GM10266 (cell line): Measurements from ENCODE around the gene LRTM2.

Experiments used
- DNase-seq: peaks from one replicate; pipeline ENCODE4 v3.0.0; 2012; ENCODE audit errors: extremely low spot score
- TF ChIP-seq, protein P1 (sequence below): IDR thresholded peaks from 2 replicates; pipeline ENCODE4 v1.5.1; 2012; ENCODE audit warnings: mild to moderate bottlenecking, low read depth; ENCODE audit not compliant: control insufficient read depth, insufficient read depth; ENCODE audit errors: missing control alignments

LRTM2 gene

DNA sequence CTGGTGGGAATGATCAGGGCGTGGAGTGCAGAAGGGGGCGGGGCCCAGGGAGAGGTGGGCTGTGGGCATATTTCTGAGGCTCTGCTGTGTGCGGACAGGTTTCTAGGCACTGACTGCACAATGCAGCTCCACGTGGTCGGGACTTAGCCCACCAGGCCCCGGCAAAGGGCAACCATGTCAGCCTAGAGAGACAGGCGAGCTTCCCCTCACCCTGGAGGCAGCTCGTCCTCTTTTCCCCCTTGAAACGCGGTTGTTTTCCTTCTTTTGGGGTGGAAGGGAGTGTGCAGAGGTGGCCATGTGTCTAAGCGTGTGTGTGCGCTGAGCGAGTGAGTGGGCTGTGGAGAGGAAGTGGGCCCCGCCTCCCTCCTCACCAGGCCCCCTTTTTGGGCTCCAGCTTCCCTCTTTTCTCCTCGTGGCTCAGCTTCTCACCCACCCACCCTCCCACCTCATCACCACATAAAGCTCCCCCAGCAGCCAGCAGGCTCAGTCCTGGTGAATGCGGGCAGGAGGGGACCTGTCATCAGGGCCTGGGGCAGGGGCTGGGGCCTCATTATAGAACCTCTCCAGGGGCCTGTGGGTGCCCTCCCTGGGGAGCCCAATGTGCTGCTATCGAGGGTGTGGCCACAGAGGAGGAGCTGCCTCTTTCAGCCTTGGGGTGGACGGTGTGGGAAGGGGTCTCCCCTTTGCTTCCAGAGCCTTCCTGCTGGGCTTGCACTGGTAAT, 22.0 kb downstream of the LRTM2 start:
- TF ChIP-seq, protein P1, sequence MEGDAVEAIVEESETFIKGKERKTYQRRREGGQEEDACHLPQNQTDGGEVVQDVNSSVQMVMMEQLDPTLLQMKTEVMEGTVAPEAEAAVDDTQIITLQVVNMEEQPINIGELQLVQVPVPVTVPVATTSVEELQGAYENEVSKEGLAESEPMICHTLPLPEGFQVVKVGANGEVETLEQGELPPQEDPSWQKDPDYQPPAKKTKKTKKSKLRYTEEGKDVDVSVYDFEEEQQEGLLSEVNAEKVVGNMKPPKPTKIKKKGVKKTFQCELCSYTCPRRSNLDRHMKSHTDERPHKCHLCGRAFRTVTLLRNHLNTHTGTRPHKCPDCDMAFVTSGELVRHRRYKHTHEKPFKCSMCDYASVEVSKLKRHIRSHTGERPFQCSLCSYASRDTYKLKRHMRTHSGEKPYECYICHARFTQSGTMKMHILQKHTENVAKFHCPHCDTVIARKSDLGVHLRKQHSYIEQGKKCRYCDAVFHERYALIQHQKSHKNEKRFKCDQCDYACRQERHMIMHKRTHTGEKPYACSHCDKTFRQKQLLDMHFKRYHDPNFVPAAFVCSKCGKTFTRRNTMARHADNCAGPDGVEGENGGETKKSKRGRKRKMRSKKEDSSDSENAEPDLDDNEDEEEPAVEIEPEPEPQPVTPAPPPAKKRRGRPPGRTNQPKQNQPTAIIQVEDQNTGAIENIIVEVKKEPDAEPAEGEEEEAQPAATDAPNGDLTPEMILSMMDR: no peak
- no peak for DNase-seq

DNA sequence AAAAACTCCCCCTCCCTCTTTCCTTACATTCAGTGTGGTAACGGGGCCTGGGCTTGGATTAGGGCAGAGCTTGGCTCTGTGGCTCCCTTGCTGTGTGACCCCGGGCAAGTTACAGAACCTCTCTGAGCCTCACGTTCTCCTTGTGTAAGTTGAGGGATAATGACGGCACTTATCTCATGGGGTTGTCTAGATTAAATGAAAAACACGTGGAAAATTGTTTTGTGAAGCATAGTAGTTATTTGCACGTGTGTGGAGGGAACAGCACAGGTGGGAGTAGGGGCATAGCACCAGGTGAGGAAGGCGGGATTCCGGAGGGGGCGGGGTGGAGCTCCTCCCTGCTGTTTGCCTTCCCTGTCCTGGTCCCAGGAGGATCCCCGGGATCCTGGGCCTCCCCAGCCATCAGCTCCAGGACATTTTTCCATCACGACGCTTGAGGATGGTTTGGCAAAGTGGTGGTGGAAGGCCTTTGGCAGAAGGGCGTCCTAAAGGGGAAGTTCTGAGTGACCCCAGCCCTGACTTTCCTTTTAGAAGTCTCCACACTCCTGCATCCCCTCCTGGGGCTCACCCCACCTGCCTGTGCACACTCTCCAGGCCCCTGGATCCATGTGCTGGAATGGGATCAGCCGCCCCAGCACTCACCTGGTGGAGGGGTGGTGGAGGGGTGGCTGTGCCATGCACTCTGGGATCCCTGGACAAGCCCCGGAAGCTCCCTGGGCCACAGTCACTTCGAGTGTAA, 22.7 kb downstream of the LRTM2 start:
- TF ChIP-seq, protein P1: no peak

DNA sequence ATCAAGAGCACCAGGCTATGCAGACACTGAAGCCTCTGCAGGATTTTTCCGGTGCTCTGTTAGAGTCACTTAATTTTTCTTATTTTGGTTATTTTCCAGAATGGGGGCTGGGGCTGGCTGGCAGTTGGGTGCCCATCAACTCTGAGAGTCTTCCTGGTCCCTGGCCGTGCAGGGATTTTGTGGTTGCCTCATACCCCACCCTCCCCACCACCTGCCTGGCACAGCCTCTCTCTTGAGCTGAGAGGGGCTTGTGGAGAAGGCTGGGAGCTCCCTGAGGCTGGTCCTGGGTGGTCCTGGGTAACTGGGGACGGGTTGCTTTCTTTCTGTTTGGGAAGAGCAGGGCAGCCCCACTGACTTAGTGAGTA, 23.3 kb downstream of the LRTM2 start:
- TF ChIP-seq, protein P1: no peak
- DNase-seq: no peak

More for the DNA sequence above, 22.7 kb downstream of the LRTM2 start:
- no peak for DNase-seq

DNA sequence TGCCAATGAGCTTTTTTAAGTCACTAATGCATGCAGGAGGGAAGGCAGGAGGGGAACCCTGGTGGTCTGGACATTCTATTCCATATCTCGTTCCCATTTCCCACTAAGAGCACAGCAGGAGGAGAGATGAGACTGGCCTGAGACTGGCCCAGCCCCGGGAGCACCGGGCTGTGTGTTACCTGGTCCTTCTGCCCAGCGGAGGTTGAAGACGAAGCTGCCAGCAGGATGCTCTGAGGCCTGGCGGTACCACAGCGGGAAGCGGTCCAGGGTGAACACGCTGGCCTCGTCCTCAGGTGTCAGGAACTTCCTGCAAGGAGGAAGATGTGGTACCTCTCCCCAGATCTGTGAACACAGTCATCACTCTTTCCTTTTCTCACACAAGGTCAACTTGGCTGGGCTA, 23.9 kb downstream of the LRTM2 start:
- DNase-seq: no peak
- TF ChIP-seq, protein P1: no peak

DNA sequence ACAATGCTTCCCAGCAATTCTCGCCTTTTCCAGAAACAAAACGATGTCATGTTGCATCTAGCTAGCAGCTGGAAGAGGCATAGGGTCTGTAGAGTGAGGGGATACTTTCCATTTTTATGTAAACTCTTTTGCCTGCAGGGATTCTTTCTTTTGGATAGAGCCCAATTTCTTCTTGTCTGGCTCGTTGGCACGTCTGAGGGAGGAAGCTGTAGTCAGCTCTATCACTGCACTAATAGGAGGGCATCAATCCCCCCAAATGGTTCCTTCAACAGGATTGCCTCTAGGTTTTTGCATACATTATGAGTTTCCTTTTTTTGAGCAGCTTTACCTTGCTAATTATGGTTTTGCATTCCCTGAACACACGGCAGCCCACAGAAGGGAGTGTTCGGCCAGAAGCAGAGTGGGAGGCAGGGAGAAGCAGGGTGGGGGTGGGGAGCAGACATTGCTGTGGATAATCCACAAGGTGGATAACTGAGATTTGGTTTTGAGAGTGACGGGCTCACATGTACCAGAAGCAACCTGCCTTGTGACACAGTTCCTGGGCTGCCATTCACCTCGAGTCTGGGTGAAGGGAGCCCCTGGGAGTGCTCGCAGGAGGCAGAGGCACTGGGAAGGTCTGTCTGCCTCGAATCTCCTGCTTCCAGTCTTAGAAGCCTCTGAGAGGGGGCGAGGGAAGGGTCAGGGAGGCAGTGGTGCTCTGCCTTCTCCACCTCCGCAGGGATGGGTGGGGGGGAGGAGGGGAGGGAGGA, 24.5 kb downstream of the LRTM2 start:
- no peak for DNase-seq
- TF ChIP-seq, protein P1: no peak

DNA sequence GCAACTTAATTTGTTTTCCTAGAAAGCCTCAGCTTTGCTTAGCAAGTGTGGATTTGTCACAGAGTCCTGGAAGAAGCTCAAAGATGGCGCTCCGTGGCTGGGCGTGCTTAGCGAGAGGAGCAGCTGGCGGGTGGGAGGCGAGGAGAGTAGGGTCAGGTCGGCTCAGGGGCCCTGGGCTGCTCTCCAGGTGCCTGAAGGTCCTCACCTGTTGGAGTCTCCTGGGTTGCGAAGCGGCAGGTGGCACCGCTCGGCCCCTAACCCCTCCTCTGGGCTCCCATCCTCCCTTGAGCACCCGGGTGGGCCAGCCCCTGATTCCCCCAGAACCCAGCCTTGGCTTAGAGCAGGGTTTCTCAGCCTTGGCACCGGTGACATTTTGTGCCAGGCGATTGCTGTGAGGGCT, 25.1 kb downstream of the LRTM2 start:
- no peak for DNase-seq
- TF ChIP-seq, protein P1: no peak

DNA sequence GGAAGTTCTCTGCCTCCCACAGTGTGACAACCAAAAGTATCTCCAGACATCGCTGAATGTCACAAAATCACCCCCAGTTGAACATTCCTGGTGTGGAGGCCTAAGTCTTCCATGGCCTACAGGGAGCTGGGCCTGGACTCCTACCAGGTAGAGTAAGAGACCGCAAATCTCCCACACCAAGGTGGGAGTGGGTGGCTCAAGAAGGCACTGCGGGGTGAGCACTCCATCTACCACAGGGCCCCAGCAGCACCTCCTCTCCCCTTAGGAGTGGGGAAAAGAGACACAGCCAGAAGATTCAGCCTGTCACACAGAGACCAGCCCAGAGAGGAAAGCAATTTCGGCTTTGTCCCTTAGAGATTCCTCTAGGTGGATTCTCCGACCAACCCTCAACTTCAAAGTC, 25.5 kb downstream of the LRTM2 start:
- DNase-seq: no peak
- TF ChIP-seq, protein P1: no peak
